Activated naive CD8-positive, alpha-beta T cell treated with anti-CD3 and anti-CD28 coated beads for 36 hours (primary cell): ENCODE data around the gene ADAMTS13. TPM values are rescaled to one million over a fixed set of nuclear protein-coding genes. Genes with fewer than 3 reads are reported as not detected.
A peak's percentile ranks its signal among the peaks of the same experiment; 100 is the strongest.

Experiments
- DNase-seq: peaks from one replicate; pipeline ENCODE4 v3.0.0; 2021
- H3K27ac Mint-ChIP-seq: one replicate; pipeline ENCODE4 v1.8.0; 2022; ENCODE audit warnings: mild to moderate bottlenecking, moderate library complexity, mixed read lengths
- H3K27me3 Mint-ChIP-seq: one replicate; pipeline ENCODE4 v1.8.0; 2022; ENCODE audit warnings: mild to moderate bottlenecking, mixed read lengths
- H3K36me3 Mint-ChIP-seq: one replicate; pipeline ENCODE4 v1.8.0; 2021; ENCODE audit warnings: mild to moderate bottlenecking, mixed read lengths
- H3K4me1 Mint-ChIP-seq: one replicate; pipeline ENCODE4 v1.8.0; 2021; ENCODE audit warnings: mixed read lengths
- H3K4me3 Mint-ChIP-seq: one replicate; pipeline ENCODE4 v1.8.0; 2022; ENCODE audit warnings: mild to moderate bottlenecking, moderate library complexity, mixed read lengths
- H3K9me3 Mint-ChIP-seq: one replicate; pipeline ENCODE4 v1.8.0; 2022; ENCODE audit warnings: mixed read lengths
- total RNA-seq, 2 experiments: library from RNA; stranded (reverse); gene quantifications; one replicate each; pipeline ENCODE4 v1.2.3, GENCODE V29; 2021

ADAMTS13 gene
- total RNA-seq, 2 experiments from 2014 or later = 1.0 to 1.5 TPM

DNA sequence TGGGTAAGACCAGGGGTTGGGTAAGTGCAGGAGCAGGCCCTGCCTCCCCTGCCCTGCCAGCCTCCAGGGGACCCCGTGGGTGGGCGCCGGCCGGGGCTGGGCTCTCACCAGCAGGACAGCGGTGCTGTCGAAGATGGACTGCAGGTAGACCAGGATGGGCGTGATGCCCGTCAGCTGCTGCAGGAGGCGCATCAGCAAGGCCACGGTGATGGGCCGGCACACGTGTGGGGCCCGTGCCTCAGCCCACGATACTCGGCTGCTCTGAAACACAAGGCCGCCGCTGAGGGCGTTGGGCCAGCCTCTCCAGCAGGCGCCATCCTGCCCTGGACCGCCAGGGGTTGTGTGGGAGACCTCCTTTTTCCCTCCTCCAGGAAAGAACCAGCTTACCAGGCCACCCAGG is 52.7 kb downstream of the ADAMTS13 start:
- no peak overlapping the region for H3K4me3 Mint-ChIP-seq
- DNase-seq = no peak
- H3K36me3 Mint-ChIP-seq = no peaks in the 10 kb centered on the region
- no peaks in the 10 kb centered on the region for H3K9me3 Mint-ChIP-seq
- H3K27me3 Mint-ChIP-seq = no peaks in the 10 kb centered on the region
- no peak overlapping the region for H3K27ac Mint-ChIP-seq
- H3K4me1 Mint-ChIP-seq = peaks cover 13% of the 10 kb centered on the region

DNA sequence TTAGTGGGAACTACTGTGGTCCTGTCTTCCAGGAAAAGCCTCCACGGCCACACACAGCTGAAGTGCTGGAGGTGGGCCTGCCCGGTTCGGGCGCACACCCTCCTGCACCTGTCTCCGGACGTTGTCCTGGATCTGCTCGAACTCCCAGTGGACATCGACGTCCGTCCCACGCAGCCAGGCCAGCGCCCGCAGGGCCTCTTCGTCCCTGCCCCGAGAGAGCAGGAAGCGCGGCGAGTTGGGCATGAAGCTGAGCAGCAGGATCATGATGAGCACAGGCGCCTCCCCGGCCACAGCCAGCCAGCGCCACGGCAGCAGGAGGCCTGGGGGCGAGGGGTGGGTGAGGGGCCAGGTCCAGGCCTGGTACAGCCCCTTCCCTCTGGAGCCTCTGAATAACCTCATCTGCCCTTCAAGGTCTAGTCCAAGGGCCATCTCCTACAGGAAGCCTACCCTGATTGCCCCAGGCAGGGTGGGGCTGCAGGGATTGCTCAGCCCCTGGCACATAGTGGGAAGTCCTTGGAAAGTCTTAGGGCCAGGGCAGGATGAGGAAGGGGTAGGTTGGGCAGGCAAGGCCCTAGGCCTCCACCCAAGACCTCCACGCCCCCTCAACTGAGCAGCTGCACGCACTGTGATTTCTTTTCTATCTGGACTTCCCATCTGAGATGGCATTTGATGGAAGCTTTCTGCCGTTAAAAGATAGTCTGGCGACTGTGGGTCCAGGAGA is 53.3 kb downstream of the ADAMTS13 start:
- H3K27ac Mint-ChIP-seq = no peak overlapping the region
- H3K4me1 Mint-ChIP-seq = peaks cover 13% of the 10 kb centered on the region
- H3K36me3 Mint-ChIP-seq = no peaks in the 10 kb centered on the region

DNA sequence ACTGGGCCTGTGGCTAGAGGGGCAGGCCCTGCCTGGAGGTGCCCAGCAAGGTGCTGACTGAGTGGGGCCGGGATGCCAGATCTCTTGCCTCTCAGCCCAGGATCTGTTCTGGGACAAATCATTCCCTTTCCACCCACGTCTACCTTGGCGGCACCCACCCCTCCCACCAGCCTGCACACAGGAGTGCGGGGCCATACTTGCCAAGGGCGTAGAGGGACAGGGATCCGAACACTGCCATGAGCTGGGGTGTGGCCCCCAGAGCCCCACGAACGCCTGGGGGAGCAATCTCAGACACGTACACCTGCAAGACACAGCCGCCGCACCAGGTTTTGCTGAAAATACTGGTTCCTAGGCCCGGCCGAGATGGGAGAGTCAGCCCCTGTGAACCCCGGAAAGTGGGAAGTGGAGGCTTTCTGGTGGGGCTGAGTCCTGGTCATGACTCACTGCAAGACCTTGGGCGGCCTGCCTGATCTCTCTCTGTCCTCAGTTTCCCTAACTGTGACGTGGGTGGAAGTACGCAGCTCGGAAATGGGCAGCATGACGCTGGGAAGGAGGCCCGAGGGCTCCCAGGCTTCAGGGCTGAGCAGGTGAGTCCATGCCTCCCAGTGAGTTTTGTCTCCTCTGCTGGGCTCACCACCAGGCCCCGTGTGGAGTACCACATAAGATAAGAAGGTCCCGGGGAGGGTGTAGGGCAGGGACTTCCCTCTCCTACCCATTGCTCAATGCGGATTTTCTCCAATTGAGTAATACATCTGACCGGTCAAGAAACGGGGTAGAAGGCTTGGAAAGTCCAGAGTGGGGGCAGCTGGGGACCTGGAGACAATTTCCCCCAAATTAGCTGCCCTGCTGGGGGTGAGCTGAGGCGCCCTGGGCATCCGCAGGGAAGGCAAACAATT is 54.1 kb downstream of the ADAMTS13 start:
- Mint-ChIP-seq H3K27ac (no peak overlapping the region), H3K4me1 (peaks cover 13% of the 10 kb centered on the region), H3K36me3 (no peaks in the 10 kb centered on the region), H3K4me3 (no peak overlapping the region), H3K27me3 (no peaks in the 10 kb centered on the region), H3K9me3 (no peaks in the 10 kb centered on the region)
- no peak for DNase-seq

More for the DNA sequence above, 53.3 kb downstream of the ADAMTS13 start:
- H3K4me3 Mint-ChIP-seq = no peak overlapping the region
- no peak for DNase-seq
- H3K9me3 Mint-ChIP-seq = no peaks in the 10 kb centered on the region
- H3K27me3 Mint-ChIP-seq = no peaks in the 10 kb centered on the region

DNA sequence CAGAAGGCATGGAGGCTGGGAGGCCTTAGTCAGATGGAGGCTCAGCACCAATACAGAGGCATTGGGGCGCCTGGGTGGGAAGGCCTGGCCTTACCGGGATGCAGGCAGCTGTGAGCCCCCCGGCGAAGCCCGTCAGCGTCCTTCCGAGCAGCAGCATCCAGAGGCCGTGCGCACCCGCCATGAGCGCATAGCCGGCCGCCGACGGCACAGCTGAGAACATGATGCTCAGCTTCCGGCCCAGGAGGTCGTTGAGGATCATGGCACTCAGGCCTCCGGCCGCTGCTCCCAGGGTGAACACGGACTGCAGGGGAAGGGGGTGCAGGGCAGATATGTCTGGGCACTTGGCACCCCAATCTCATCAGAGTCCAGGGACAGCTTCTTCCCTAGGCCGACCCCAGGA is 54.8 kb downstream of the ADAMTS13 start:
- peaks cover 13% of the 10 kb centered on the region for H3K4me1 Mint-ChIP-seq
- DNase-seq = no peak
- H3K9me3 Mint-ChIP-seq = no peaks in the 10 kb centered on the region
- no peaks in the 10 kb centered on the region for H3K36me3 Mint-ChIP-seq
- H3K27me3 Mint-ChIP-seq = no peaks in the 10 kb centered on the region
- H3K4me3 Mint-ChIP-seq = no peak overlapping the region
- H3K27ac Mint-ChIP-seq = no peak overlapping the region

DNA sequence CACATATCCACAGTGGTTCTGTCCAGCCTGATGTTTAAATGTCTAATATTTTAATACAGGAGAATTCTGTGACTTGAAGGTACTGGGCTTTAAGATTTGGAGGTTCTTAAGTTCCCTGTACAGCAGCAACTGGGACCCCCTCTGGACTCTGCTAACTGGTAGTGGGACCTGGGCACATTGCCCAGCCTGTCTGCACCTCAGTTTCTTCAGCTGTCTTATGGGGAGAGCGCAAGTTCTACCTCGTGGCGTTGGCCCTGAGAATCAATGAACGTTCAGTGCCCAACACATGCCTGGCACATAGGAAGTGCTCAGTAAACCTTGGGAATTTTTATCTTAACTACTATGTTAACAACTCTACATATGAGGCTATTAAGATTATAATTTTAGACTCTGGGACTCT is 55.3 kb downstream of the ADAMTS13 start:
- Mint-ChIP-seq H3K27ac (no peak overlapping the region), H3K36me3 (no peaks in the 10 kb centered on the region), H3K27me3 (no peaks in the 10 kb centered on the region), H3K9me3 (no peaks in the 10 kb centered on the region), H3K4me1 (peaks cover 13% of the 10 kb centered on the region), H3K4me3 (peak overlapping the region; percentile 81)
- DNase-seq = no peak

DNA sequence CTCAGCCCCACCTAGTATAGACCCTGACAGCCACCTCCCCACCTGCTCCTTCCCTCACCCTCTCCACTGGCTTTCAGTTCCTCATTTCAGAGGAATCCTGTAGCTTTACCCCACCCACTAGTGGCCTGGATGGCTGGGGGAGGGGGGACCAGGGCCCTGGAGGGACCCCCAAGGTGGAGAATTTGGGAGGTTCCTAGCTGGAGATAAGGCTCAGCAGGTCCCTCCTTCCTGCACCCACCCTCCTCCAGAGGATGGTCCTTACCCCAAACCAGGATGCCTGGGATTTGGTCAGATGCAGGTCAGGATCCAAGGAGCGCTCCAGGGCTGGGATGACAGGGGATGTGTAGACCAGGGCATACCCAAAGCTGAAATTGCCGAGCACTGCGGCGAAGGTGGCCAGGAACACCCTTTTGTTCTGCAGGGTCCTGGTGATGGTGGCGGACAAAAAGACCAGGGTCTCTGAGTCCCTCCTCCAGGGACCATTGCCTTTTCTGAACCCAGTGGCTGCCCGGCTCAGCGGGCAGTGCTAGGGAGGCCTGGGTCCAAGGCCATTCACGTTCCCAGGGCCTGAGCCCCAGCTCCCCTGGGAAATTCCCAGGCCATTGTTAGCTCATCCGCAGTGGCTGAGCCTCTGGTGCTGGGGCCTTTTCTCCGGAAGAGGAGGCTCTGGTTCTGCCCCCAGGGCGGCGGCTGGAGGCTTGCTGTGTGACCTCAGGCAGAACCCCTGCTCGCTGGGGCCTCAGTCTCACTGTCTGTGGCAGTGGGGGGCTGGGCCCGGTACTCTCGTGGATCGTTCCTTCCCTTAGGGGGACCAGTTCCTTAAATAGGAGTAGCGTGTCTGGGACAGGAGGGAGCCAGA is 56.1 kb downstream of the ADAMTS13 start:
- Mint-ChIP-seq H3K4me3 (peak overlapping the region; percentile 81), H3K9me3 (no peaks in the 10 kb centered on the region), H3K4me1 (peaks cover 13% of the 10 kb centered on the region), H3K27ac (peak overlapping the region; percentile 67), H3K36me3 (no peaks in the 10 kb centered on the region), H3K27me3 (no peaks in the 10 kb centered on the region)
- peak; percentile 19 for DNase-seq

DNA sequence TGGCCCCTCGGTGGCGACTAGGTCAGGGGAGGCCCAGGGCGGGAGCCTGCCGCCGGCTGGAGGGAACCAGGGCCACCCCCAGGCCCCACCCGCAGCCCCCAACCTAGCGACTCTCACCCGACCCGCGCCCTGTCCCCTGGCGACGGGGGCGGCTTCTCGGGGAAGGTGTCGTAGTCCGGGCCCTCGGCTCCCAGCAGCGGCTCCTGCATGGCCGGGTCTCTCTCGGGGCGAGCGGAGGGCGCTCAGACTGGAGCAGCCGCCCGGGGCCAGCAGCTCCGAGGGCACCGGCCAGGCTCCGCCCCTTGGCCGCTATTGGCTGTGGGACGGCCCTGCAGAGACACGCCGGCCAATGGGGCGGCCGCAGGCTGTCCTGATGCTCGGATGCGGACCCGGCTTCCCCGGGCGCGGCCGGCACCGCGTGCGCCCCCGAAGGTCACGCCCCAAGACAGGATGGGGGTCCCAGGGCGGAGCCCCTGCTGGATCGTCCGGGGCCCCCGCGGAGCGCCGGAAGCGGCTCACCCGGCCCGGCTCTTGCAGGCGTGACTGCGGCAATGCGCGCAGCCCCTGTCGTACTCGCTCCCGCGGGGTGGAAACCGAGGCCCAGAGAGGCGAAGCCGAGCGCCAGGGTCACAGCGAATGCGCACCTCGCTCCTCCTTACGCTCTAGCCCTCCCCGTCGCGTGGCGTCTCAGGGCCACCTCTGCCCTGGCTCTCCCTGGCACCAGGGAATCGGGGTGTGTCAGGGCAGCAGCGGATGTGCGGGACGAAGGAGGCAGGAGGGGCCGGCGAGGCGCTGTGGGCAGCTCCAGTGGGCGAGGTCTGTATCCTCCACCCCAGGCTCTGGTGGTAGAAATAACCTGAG is 56.9 kb downstream of the ADAMTS13 start, which contains the start of gene SLC2A6:
Gene SLC2A6, minus strand, starts transcription at position 249 of the 861 bp plus-strand sequence. Its CDS starts 40 bp downstream, at position 209.
- Mint-ChIP-seq H3K36me3 (no peaks in the 10 kb centered on the region), H3K9me3 (no peaks in the 10 kb centered on the region), H3K27me3 (no peaks in the 10 kb centered on the region), H3K27ac (peak within 1 kb of the TSS; percentile 69), H3K4me3 (peak within 1 kb of the TSS; percentile 81), H3K4me1 (peaks cover 13% of the 10 kb centered on the region)
- DNase-seq = peak; percentile 94

DNA sequence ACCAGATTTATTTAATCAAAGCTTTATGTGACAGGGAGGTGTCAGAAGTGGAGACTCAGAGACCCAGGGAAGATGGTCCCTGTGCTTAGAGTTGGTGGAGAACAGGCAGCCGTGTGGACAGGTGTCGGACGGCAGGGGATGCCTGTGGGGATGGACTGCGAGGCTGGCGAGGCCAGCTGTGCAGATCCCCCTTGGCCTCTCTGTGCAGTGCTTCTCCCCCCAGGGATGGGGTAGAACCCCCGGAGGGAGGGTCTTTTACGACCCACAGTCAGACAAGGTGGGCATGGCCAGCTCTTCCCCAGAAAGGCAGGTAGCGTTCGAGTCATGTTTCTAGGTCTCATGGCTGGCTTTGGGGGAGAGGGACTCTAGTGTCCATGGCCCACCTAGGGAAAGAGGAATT is 61.4 kb downstream of the ADAMTS13 start:
- H3K9me3 Mint-ChIP-seq = no peaks in the 10 kb centered on the region
- peaks cover 11% of the 10 kb centered on the region for H3K4me1 Mint-ChIP-seq
- H3K27me3 Mint-ChIP-seq = no peaks in the 10 kb centered on the region
- no peak for DNase-seq
- no peak overlapping the region for H3K4me3 Mint-ChIP-seq
- H3K36me3 Mint-ChIP-seq = no peaks in the 10 kb centered on the region
- no peak overlapping the region for H3K27ac Mint-ChIP-seq

DNA sequence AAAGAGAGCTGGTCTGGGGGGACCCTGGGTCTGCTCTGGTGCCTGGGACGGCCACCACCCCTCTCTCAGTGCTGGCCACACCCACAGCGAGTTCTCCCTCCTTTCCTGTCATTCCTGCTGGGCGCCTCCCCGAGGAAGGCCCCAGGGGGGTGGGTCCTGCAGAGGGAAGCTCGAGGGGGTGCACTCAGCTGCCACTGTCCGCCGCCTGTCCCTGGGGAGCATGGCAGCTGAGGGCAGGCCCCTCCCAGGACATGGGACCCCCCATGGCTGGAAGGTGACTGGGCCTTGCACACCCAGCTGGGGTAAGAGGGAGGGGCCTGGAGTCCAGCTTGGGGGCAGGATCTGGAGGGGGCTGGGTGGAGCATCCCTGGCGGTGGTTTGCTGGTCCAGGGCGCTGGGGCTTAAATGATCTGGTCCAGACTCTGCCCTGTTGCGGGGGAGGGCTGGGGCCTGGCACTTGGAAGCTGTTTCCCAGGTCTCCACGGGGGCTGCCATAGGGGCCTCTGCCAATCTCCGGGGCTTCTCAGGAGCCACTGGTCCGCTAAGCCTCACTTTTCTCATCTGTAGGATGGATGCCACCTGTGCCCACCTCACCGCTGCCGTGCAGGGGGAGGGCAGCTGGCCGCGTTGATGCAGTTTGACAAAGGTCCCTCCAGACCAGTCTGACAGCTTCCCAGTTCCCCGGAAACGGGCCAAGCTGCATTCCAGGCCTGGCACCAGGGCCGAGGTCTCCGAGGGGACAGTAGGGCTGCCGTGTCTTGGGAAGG is 62.7 kb downstream of the ADAMTS13 start:
- no peak overlapping the region for H3K4me3 Mint-ChIP-seq
- H3K9me3 Mint-ChIP-seq = no peaks in the 10 kb centered on the region
- H3K27ac Mint-ChIP-seq = no peak overlapping the region
- no peak for DNase-seq
- H3K4me1 Mint-ChIP-seq = peaks cover 6% of the 10 kb centered on the region
- no peaks in the 10 kb centered on the region for H3K27me3 Mint-ChIP-seq
- H3K36me3 Mint-ChIP-seq = no peaks in the 10 kb centered on the region

DNA sequence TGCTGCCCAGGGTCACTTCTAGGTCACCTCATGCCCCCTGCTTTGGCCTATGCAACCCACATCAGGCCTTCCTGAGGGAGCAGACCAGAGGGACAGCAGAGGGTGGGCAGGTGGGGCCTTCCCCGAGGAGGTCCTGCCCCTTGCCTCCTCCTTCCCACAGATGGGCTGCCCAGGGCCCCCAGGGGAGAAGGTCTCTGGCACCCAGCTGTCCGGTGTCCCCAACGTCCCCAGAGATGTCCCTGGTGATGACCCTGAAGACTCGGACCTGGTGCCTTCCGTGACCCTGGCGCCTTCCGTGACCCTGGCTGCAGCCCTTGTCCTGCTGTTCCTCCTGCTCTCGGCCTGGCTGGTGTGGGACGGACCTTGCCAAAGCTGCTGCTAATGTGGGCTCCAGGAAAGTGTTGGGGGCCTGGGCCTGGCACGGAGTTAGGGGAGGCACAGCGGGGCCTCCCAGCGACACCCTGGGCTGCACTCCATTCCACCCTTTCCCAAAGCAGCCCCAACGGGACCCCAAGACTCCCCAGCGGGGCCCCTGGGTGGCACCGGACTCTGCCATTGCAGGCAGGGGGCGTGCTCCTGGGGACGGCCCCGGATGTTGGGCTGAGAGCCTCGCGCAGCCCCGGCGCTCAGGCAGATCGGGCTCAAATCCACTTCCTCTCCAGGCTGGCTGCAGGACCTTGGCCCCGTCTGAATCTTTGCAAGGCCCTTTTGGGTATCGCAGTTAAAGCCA is 63.5 kb downstream of the ADAMTS13 start:
- H3K27ac Mint-ChIP-seq = no peak overlapping the region
- H3K36me3 Mint-ChIP-seq = no peaks in the 10 kb centered on the region
- peaks cover 6% of the 10 kb centered on the region for H3K4me1 Mint-ChIP-seq
- H3K4me3 Mint-ChIP-seq = peak overlapping the region; percentile 37
- H3K9me3 Mint-ChIP-seq = no peaks in the 10 kb centered on the region
- H3K27me3 Mint-ChIP-seq = no peaks in the 10 kb centered on the region
- DNase-seq = peak; percentile 44

DNA sequence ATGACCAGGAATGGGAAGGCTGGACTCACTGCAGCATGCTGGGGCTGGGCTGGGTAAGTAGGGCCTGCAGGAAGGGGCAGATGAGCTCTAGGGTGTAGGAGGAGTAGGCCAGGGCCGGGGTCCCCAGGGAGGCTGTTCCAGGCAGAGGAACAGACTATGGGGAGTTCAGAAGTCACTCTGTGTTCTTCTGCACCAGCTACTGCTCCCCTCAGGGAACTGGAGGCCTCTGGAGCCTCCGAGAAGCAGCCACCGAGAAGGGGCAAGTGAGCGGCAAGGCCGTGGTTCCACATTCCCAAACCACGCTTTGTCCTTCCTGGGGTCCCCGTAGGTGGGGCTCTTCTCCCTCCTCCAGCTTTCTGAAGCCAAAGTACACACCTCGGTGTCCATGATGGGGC is 65.2 kb downstream of the ADAMTS13 start:
- H3K4me3 Mint-ChIP-seq = no peak overlapping the region
- no peaks in the 10 kb centered on the region for H3K9me3 Mint-ChIP-seq
- no peak overlapping the region for H3K27ac Mint-ChIP-seq
- H3K27me3 Mint-ChIP-seq = no peaks in the 10 kb centered on the region
- H3K4me1 Mint-ChIP-seq = peaks cover 6% of the 10 kb centered on the region
- no peaks in the 10 kb centered on the region for H3K36me3 Mint-ChIP-seq
- no peak for DNase-seq

DNA sequence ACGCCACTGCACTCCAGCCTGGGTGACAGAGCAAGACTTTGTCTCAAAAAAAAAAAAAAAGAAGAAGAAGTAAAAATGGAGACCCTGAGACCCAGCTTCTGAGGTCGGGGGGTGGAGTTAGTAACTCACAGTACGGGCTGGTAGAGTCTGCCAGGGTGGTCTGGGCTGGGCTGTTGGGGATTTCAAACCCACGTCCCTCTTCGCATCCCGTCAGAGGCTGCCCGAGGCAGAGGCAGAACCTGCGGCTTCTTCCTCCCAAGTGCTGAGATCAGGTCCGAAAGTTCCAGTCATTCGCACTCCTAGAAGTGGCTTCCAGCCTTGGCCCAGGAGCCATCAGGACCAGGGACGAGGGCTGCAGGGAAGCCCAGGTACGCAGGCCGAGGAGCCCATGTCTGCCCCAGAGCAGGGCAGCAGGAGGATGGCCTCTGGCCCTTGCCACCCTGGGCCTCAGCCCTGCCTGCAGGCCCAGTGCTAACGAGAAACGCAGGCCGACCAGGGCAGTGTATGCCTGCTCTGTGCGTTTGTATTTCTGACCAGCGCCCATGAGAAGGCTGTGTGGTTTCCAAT is 66.6 kb downstream of the ADAMTS13 start:
- no peak overlapping the region for H3K27ac Mint-ChIP-seq
- H3K9me3 Mint-ChIP-seq = no peaks in the 10 kb centered on the region
- H3K27me3 Mint-ChIP-seq = no peaks in the 10 kb centered on the region
- peaks cover 6% of the 10 kb centered on the region for H3K4me1 Mint-ChIP-seq
- no peaks in the 10 kb centered on the region for H3K36me3 Mint-ChIP-seq
- no peak for DNase-seq
- no peak overlapping the region for H3K4me3 Mint-ChIP-seq
